GM19035 (cell line): ENCODE data around the gene EXOSC5.
A peak's percentile ranks its signal among the peaks of the same experiment; 100 is the strongest.
"Not testable (repeated sequence)": the region's sequence is repeated elsewhere in the genome, so short reads cannot be mapped to it uniquely, and the experiment has no call there.

Experiments used
- ATAC-seq: cut with Tn5 transposase; IDR thresholded peaks from one replicate; pipeline ENCODE4 v1.9.1; 2021; ENCODE audit not compliant: unreplicated experiment

The EXOSC5 gene

DNA sequence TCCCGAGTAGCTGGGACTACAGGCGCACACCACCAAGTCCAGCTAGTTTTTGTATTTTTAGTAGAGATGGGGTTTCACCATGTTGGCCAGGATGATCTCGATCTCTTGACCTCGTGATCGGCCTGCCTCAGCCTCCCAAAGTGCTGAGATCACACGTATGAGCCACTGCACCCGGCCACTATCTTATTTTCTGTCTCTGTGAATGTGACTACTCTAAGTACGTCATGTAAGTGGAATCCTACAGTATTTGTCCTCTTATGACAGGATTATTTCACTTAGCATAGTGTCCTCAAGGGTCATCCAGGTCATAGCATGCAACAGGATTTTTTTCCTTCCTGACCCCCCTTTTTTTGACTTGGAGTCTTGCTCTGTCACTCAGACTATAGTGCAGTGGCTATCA, 25.6 kb downstream of the EXOSC5 start:
- ATAC-seq = no peak

DNA sequence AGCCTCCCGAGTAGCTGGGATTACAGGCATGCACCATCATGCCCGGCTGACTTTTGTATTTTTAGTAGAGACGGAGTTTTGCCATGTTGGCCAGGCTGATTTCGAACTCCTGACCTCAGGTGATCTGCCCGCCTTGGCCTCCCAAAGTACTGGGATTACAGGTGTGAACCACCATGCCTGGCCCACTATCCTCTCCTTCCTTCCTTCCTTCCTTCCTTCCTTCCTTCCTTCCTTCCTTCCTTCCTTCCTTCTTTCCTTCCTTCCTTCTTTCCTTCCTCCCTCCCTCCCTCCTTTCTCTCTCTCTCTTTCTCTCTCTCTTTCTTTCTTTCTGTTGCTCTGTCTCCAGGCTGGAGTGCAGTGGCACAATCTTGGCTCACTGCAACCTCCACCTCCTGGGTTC, 26.0 kb downstream of the EXOSC5 start:
- ATAC-seq = not testable (repeated sequence)

DNA sequence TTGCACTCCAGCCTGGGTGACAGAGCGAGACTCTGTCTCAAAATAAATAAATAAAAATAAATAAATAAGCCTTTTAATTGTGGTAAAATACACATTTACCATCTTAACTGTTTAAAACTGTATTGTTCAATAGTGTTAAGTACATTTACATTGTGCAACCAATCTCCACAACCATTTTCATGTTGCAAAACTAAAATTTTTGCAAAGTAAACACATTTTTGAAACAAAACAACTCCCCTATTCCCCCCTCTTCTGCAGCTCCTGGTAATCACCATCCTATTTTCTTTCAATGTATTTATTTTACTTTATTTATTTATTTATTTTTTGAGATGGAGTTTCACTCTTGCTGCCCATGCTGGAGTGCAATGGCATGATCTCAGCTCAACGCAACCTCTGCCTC, 27.4 kb downstream of the EXOSC5 start:
- no peak for ATAC-seq

DNA sequence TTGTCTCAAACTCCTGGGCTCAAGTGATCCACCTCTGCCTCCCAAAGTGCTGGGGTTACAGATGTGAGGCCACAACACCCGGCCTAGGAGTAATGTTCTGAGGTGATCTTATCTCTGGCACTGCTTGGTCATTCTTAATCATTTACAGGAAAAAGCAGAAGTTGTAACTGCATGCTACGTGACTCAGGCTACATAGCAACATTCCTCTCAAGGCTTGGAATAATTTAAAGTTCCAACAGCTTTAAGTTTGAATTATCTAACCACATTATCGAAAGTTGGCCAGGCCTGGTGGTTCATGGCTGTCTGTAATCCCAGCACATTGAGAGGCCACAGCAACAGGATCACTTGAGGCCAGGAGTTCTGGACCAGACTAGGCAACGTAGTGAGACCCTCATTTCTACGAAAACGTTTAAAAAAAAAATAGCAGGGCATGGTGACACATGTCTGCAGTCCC, 29.3 kb downstream of the EXOSC5 start:
- ATAC-seq = no peak

DNA sequence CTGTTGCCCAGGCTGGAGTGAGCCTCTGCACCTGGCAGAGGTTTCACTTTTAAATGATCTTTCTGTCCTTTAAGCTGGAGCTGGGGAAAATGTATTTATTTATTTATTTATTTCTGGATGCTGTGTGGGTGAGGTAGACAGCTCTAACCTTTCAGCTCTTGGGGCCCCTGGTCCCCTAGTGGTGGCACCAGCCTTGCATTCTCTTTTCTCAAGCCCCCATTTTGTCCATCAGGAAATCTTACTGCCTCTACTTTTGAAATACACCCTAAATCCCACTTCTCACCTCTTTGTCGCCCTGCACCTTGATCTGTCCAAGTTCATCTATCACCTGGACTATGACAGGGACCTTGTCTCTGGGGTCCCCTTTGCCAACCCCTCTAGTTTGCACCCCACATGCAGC, 31.1 kb downstream of the EXOSC5 start:
- no peak for ATAC-seq

DNA sequence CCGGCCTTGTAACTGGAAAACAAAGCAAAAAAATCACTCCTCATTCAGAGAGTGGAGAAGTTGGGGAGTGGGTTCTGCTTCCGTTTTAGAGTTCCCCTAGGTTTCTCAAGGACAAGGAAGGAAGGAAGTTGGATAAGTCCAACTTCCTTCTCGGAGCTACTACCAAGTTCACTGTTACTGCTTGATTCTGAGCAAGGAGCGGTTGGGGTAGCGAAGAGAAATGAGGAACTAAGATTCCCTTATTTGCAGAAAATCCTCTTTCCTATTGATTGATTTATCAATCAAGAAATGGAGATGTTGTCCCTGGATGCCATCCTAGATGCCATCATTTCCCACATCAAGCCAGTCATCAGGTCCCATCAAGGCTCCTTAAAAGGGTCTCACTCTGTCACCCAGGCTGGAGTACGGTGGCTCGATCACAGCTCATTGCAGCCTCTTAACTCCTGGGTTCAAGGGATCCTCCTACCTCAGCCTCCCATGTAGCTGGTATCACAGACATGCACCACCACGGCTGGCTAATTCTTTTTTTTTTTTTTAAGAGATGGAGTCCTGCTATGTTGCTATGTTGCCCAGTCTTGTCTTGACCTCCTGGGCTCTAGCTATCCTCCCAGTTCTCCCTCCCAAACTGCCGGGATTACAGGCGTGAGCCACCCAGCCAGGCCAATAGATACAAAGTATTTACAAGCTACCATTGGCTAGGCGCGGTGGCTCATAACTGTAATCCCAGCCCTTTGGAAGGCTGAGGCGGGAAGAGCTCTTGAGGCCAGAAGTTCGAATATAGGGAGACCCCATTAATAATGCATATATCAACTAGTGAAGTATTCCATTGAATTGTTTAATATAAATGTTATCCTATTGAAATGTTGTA, 32.4 kb downstream of the EXOSC5 start:
- ATAC-seq = no peak

DNA sequence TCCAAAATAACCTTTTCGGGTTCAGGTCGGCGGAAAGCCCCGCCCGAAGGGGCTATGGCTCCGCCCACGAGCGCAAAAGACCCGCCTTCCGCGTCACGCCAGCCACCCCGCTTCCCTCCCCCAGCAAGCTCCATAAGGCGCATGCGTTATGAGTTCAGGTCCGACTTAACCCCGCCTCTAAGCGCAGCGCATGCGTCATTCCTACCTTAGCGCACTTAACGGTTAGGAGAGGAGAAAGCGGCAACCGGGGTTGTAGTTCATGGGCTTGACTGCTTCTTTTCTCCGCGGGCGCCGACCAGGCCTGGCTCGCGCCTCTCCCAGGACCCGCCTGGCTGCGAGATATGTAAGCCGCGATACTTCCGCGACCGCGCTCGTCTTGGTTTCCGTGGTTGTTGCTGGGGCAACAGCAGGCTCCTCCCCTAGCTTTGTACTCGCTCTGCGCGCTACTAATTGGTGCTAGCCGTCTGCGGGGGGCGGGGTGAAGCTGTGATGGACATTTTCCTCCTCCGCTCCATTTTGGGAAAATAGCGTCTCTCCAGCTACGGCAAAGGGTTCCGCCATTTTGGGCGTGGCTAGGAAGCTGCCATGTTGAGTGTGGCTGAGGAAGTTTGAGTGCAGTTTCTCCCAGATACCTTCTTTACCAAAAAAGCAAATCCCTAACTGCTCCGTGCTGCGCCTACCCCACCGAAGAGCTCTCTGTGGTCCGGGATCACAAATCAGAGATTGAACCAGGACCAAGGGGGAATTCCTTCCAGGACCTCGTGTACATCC, 33.2 kb downstream of the EXOSC5 start, which contains the start of gene B9D2:
TSS of gene B9D2 (minus strand) at position 397 of the 771 bp plus-strand sequence. CDS start 630 bp downstream, outside the sequence.
- ATAC-seq = peak; percentile 88

DNA sequence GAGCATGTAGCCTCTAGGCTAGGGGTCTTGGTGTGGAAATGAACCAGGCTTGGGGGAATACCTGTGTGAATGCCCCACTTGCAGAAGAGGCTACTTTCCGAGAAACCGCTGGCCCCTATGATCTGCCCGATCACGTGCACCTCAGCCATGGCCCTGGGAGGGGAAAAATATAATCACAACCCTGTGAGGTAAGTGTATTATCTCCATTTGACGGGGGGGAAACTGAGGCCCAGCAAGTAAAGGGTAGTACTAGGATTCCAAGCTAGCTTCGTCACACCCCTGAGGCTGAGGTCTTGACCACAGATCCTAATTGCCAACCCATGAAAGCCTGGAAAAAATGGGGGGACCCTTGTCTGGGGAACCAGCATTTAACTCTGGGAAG, 33.8 kb downstream of the EXOSC5 start:
- no peak for ATAC-seq

DNA sequence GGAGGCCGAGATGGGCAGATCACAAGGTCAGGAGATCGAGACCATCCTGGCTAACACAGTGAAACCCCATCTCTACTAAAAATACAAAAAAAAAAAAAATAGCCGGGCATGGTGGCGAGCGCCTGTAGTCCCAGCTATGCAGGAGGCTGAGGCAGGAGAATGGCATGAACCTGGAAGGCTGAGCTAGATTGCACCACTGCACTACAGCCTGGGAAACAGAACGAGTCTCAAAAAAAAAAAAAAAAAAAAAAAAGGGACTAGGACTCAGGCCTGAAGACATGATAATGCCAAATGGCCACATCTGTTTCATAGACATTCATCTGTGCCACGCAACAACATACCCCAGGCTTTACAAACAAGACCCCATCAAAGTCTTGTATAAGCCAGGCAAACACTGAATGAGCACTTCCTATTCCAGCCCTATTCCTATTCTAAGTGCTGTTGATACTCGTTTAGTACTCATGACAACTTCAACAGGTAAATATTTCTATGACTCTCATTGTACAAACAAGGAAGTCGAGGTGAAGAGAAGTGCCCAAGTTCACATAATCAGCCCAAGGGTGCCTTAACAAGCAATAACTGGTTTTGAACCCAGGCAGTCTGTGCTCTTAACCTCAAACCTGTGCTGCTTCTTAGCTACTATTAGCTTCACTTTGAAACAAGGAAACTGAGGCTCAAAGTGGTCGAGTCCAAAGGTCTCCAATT, 34.9 kb downstream of the EXOSC5 start:
- no peak for ATAC-seq

DNA sequence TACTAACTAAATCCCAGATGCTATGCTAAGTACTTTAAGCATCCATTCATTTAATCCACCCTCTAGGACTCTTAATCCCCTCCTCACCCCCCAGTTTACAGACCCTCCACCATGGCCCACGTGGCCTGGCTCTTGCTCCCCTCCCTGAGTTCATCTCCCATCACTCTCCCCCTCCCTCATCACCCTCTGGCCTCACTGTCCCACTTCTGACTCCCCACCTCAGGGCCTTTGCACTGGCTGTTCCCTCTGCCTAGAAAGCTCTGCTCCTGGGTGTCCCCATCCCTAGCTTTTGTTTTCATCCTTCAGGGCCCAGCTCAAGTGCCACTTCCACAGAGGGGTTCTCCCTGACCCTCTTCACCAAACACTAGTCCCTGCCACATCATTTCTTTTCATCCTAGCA, 37.4 kb downstream of the EXOSC5 start:
- no peak for ATAC-seq

DNA sequence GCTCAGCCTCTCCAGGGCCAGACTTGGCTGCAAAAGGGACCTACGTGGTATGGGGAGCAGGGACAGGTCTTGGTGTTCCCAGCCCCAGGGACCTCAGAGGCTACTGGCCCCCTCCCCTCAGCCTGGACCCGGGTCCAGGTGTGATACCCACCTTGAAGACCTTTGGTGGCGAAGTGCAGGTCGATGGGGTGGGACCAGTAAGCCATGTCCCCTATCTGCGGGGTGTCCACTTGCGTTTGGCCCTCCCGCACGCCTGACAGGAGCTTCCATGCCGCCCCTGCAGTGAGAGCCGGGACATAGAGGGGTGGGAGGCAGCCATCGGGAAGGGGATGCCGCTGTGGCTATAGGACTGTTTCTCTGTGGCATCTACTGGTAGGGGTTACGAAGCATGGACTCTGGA, 39.4 kb downstream of the EXOSC5 start:
- ATAC-seq = no peak

DNA sequence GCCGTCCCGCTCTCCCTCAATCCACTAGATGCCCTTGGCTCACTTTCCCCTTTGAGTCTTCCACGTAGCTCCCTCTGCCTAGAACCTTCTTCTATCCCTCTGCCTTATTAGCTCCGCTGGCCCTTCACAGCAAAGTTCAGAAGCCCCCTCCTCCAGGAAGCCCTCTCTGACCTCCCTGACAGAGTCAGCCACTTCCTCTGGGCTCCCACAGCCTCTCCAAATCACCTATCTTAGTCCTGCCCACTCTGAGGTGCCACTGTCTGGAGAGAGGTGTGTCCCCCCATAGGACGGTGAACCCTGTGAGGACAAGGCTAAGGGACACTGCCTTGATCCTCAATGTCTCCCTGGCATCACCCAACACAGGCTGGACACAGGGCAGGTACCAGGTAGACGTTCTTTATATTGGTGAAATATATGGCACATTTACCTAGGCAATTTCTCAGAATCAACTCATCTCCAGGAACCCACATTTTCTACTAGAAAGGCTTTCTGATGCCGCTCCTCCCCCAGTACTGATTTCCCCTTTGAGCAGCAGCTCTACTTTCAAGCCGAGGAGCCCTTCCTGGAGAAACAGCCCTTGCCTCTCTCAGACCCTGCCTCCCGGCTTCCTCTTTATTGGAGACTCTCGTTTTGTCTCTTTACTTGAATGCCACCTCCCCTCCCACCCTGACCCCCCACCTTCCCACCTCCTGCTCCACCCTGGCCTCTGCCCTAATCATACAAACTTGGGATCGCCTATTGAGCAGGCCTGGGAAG, 40.0 kb downstream of the EXOSC5 start:
- ATAC-seq = no peak

DNA sequence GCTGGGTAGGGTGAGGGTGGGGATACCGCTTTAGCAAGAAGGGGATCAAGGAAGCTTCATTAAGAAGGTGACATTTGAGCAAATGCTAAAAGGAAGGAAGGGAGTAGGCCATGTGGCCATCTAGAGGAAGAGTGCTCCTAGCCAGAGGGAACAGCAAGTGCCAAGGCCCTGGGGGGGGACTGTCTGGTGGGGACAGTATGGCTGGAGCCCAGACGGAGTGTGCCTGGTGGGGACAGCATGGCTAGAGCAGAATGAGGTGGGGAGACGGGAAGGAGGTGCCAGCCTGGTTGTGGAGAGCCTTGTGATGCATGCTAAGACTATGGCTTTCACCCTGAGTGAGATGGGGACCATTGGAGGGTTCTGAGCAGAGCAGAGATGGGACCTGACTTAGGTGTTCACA, 41.4 kb downstream of the EXOSC5 start:
- no peak for ATAC-seq

DNA sequence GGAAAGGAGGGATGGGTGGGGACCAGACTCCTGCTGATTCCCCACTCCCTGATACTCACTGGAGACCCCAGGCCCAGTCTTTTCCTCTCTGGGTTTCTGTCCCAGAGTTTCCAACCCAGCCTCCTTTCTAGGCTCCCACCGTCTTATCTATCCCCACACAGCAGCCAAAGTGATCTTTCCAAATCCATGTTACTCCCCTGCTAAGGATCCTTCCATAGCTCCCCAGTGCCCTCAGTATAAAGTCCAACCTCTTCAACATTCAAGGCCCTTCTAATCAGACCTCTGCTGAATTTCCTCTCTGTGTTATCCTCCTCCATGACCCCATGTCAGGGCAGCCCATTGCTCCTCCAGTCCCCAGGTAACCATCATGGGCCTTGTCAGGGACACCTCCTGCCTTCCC, 42.1 kb downstream of the EXOSC5 start:
- no peak for ATAC-seq

DNA sequence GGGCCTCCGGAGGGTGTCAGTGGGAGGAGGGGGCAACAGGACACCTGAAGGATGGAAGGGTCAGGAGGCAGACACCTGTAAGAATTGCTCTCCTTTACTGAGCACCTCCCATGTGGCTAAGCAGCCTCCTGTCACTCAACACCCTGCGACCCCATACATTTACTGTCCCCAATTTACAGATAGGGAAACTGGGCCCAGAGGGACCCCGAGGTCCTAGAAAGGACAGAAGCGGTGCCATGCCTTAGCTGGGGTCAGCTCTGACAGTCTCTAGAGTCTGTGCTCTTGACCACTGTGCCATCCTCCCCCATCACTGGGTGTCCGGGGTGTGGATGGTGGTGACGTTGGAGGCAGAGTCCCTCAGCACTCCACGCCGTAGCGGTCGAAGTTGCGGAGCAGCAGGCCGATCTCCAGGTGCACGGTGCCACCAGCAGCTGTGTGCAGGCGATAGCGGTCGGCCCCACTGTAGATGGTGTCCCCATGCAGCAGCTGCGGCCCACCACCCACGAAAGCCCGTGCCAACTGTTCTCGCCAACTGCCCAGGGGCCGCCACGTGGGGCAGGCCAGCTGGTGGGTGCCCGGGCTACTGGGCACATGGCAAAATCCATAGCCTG, 42.7 kb downstream of the EXOSC5 start:
- ATAC-seq = no peak

DNA sequence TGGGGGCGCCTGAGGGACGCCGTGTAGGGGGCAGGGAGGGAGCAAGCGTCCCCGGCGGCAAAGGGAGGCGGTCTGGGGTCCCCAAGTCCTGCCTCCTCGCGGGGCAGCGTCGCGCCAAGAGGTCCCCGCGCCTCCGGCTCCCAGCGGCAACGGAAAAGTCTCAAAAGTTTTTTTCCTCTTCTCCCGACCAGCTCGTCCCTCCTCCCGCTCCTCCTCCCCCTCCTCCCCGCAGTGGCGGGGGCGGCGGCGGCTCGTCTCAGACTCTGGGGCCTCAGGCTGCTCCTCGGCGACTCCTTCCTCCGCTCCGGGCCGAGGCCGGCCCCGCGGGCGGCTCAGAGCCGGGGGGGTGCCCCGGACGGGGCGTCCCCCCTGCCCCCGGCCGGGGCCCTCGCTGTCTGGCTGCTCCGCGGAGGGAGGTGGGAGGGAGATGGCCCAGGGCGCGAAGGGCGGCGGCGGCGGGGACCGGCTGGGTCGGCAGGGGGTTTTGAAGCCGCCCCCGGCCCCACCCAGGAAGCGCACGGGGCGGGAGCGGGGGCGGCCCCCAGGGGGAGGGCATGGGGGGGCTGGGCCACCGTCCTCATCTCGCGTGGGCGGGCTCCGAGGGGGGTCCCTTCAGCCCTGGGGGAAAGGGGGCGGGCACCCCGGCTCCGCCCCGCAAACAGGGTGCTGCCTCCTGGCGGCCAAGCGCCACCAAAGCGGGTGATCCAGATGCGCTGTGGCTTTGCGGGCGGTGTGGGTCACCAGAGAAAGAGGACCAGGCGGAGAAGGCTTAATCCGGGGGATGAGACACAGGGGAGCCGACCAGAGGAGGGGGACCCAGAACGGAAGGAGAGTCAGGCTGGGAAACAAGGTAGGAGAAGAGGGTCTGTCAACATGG, 43.5 kb downstream of the EXOSC5 start, which contains the start of gene TGFB1:
TSS of gene TGFB1 (minus strand) at position 457 of the 877 bp plus-strand sequence. CDS start 878 bp downstream, outside the sequence.
- peak; percentile 46 for ATAC-seq

DNA sequence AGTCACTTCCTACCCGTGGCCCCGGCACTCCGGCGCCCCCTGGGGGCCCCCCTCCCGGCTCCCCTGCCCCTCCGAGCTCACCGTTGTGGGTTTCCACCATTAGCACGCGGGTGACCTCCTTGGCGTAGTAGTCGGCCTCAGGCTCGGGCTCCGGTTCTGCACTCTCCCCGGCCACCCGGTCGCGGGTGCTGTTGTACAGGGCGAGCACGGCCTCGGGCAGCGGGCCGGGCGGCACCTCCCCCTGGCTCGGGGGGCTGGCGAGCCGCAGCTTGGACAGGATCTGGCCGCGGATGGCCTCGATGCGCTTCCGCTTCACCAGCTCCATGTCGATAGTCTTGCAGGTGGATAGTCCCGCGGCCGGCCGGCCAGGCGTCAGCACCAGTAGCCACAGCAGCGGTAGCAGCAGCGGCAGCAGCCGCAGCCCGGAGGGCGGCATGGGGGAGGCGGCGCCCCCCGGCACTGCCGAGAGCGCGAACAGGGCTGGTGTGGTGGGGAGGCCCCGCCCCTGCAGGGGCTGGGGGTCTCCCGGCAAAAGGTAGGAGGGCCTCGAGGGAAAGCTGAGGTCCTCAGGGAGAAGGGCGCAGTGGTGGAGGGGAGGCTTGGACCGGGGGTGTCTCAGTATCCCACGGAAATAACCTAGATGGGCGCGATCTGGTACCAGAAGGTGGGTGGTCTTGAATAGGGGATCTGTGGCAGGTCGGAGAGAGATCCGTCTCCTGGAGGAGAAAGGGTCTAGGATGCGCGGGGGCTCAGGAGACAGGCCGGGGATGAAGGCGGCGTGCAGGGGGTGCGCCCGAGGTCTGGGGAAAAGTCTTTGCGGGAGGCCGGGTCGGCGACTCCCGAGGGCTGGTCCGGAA, 44.3 kb downstream of the EXOSC5 start:
- no peak for ATAC-seq

DNA sequence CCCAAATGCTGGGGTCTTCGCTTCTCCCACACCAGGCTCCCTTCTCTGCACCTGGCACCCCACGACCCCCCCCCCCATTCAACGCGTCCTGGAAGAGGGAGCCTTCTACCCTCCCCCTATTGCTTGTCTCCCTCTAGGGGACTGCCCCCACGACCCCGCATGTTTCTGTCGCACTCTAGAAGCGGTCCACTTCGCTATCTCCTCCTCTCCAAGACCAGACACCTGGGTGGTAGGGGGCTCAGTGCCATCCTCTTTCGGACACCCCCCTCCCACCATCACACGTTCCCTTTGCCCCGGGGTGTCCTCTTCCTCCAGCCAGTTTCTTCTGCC, 44.9 kb downstream of the EXOSC5 start:
- no peak for ATAC-seq
